HCT116 (cell line): ENCODE results near the gene GPX3.

Experiments used
- EGR1 ChIP-seq: IDR thresholded peaks from 2 replicates; pipeline ENCODE4 v1.6.1; 2012; ENCODE audit warnings: low read depth
- EZH2 ChIP-seq: fragments of 200-600 bp; sonication (generic); IDR thresholded peaks from 2 replicates; pipeline ENCODE4 v1.6.1; 2017; ENCODE audit warnings: antibody characterized with exemption, mixed run types
- EZH2phosphoT487 ChIP-seq: fragments of 200-600 bp; IDR thresholded peaks from 2 replicates; pipeline ENCODE4 v1.6.1; 2018; ENCODE audit warnings: antibody characterized with exemption, borderline replicate concordance
- FOSL1 ChIP-seq: IDR thresholded peaks from 2 replicates; pipeline ENCODE4 v1.6.1; 2012; ENCODE audit warnings: low read depth
- JUND ChIP-seq: IDR thresholded peaks from 2 replicates; pipeline ENCODE4 v1.6.1; 2012
- POLR2A ChIP-seq: IDR thresholded peaks from 2 replicates; pipeline ENCODE4 v1.7.0; 2011; ENCODE audit warnings: borderline replicate concordance; ENCODE audit not compliant: insufficient read depth, insufficient read length; ENCODE audit errors: extremely low read depth
- TCF7L2 ChIP-seq: IDR thresholded peaks from 2 replicates; pipeline ENCODE4 v1.7.0; 2011; ENCODE audit warnings: borderline replicate concordance, inconsistent platforms; ENCODE audit not compliant: insufficient read depth, insufficient read length; ENCODE audit errors: extremely low read depth
- YY1 ChIP-seq: IDR thresholded peaks from 2 replicates; pipeline ENCODE4 v1.6.1; 2011; ENCODE audit warnings: low read length, low read depth, moderate library complexity, mild to moderate bottlenecking; ENCODE audit not compliant: insufficient replicate concordance; ENCODE audit errors: extremely low read depth
- TF ChIP-seq, protein P1 (sequence below), 3 experiments: fragments of 200-600 bp in 1 of 3; sonication (generic) in 1 of 3; IDR thresholded peaks in 2 of 3; conservative IDR thresholded peaks in 1 of 3; 2 replicates each; pipeline ENCODE4 v1.5.1; 2012 to 2017; ENCODE audit warnings: low read depth in 2 of 3, low read length in 2 of 3, antibody characterized with exemption in 1 of 3, borderline replicate concordance in 1 of 3, control low read depth in 1 of 3, mild to moderate bottlenecking in 1 of 3, mixed read lengths in 1 of 3, mixed run types in 1 of 3, moderate library complexity in 1 of 3; ENCODE audit not compliant: insufficient read depth in 1 of 3
- TF ChIP-seq, protein P2 (sequence below): IDR thresholded peaks from 2 replicates; pipeline ENCODE4 v1.6.1; 2012
- TF ChIP-seq, protein P3 (sequence below): IDR thresholded peaks from 2 replicates; pipeline ENCODE4 v1.6.1; 2011; ENCODE audit warnings: mild to moderate bottlenecking, low read length, moderate library complexity; ENCODE audit not compliant: insufficient replicate concordance; ENCODE audit errors: extremely low read depth
- TF ChIP-seq, protein P4 (sequence below): IDR thresholded peaks from 2 replicates; pipeline ENCODE4 v1.6.1; 2012

DNA sequence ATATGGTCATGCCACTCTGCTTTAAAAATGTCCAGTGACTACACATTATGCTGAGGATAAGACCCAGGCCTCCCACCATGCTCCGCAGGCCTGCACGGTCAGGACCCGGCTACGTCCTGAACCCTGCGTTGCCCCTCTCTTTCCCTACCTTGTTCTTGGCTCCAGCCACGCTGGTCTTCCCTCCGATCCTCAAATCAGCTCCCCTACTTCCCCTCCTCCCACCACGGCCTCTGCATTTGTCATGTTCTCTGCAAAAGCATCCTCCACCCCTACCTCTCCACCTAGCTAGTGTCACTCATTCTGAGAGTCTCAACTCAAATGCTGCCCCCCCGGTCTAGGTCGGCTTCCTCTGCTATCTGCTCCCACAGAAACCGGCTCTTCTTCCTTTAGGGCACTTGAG, 11.2 kb downstream of the GPX3 start:
- TF ChIP-seq EGR1 (no peak), TCF7L2 (no peak), POLR2A (no peak), FOSL1 (no peak), JUND (no peak), EZH2phosphoT487 (no peak), EZH2 (no peak), YY1 (no peak)
- TF ChIP-seq, protein P1, sequence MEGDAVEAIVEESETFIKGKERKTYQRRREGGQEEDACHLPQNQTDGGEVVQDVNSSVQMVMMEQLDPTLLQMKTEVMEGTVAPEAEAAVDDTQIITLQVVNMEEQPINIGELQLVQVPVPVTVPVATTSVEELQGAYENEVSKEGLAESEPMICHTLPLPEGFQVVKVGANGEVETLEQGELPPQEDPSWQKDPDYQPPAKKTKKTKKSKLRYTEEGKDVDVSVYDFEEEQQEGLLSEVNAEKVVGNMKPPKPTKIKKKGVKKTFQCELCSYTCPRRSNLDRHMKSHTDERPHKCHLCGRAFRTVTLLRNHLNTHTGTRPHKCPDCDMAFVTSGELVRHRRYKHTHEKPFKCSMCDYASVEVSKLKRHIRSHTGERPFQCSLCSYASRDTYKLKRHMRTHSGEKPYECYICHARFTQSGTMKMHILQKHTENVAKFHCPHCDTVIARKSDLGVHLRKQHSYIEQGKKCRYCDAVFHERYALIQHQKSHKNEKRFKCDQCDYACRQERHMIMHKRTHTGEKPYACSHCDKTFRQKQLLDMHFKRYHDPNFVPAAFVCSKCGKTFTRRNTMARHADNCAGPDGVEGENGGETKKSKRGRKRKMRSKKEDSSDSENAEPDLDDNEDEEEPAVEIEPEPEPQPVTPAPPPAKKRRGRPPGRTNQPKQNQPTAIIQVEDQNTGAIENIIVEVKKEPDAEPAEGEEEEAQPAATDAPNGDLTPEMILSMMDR (IDR thresholded peaks at IDR 0.05 in 2 of 3, conservative IDR thresholded peaks at IDR 0.05 in 1 of 3; ENCODE audit: borderline replicate concordance in 1 of 3, insufficient read depth in 1 of 3, low read depth in 2 of 3, low read length in 2 of 3): no peak
- TF ChIP-seq, protein P2, sequence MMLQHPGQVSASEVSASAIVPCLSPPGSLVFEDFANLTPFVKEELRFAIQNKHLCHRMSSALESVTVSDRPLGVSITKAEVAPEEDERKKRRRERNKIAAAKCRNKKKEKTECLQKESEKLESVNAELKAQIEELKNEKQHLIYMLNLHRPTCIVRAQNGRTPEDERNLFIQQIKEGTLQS: no peak
- TF ChIP-seq, protein P3, sequence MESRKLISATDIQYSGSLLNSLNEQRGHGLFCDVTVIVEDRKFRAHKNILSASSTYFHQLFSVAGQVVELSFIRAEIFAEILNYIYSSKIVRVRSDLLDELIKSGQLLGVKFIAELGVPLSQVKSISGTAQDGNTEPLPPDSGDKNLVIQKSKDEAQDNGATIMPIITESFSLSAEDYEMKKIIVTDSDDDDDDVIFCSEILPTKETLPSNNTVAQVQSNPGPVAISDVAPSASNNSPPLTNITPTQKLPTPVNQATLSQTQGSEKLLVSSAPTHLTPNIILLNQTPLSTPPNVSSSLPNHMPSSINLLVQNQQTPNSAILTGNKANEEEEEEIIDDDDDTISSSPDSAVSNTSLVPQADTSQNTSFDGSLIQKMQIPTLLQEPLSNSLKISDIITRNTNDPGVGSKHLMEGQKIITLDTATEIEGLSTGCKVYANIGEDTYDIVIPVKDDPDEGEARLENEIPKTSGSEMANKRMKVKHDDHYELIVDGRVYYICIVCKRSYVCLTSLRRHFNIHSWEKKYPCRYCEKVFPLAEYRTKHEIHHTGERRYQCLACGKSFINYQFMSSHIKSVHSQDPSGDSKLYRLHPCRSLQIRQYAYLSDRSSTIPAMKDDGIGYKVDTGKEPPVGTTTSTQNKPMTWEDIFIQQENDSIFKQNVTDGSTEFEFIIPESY: no peak
- TF ChIP-seq, protein P4, sequence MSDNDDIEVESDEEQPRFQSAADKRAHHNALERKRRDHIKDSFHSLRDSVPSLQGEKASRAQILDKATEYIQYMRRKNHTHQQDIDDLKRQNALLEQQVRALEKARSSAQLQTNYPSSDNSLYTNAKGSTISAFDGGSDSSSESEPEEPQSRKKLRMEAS: no peak
